H1 (cell line): ENCODE data around the gene HTRA2. TPM values are rescaled to one million over a fixed set of nuclear protein-coding genes. Genes with fewer than 3 reads are reported as not detected.

Experiments used
- CREB1 ChIP-seq: IDR thresholded peaks from 2 replicates; pipeline ENCODE4 v1.6.1; 2012; ENCODE audit warnings: inconsistent platforms
- E2F6 ChIP-seq: IDR thresholded peaks from 2 replicates; pipeline ENCODE4 v1.6.1; 2012; ENCODE audit warnings: inconsistent platforms
- EP300 ChIP-seq, 2 experiments: IDR thresholded peaks; 1 replicate in 1 of 2; 2 replicates in 1 of 2; pipeline ENCODE4 v1.6.1; 2011 to 2012; ENCODE audit warnings: low read depth in 2 of 2, low read length in 2 of 2, mild to moderate bottlenecking in 2 of 2, borderline replicate concordance in 1 of 2, inconsistent platforms in 1 of 2, moderate library complexity in 1 of 2
- EZH2 ChIP-seq: fragments of 200-600 bp; sonication (generic); IDR thresholded peaks from 2 replicates; pipeline ENCODE4 v1.7.1; 2012; ENCODE audit warnings: low read depth, mild to moderate bottlenecking, moderate library complexity, low read length, inconsistent platforms; ENCODE audit not compliant: severe bottlenecking
- GABPA ChIP-seq: IDR thresholded peaks from 2 replicates; pipeline ENCODE4 v1.6.1; 2011; ENCODE audit warnings: mild to moderate bottlenecking, low read length, moderate library complexity, borderline replicate concordance; ENCODE audit not compliant: insufficient read depth
- JUN ChIP-seq: IDR thresholded peaks from 2 replicates; pipeline ENCODE4 v1.6.1; 2011; ENCODE audit warnings: low read depth, mild to moderate bottlenecking, improper control_type of control experiment, low read length
- JUND ChIP-seq: IDR thresholded peaks from 2 replicates; pipeline ENCODE4 v1.6.1; 2011; ENCODE audit warnings: mild to moderate bottlenecking, improper control_type of control experiment, low read length
- KDM1A ChIP-seq: fragments of 200-600, 300-600 bp; sonication (generic); IDR thresholded peaks from 2 replicates; pipeline ENCODE4 v1.7.1; 2016; ENCODE audit warnings: mild to moderate bottlenecking, low read length, borderline replicate concordance
- KDM4A ChIP-seq: IDR thresholded peaks from one replicate; pipeline ENCODE4 v1.7.1; 2012; ENCODE audit warnings: low read depth, mild to moderate bottlenecking, moderate library complexity, low read length, inconsistent platforms; ENCODE audit not compliant: severe bottlenecking
- KDM5A ChIP-seq: fragments of 200-600 bp; IDR thresholded peaks from 2 replicates; pipeline ENCODE4 v1.7.1; 2012; ENCODE audit warnings: mild to moderate bottlenecking, low read length, inconsistent platforms, mixed read lengths
- NRF1 ChIP-seq: IDR thresholded peaks from 2 replicates; pipeline ENCODE4 v1.6.1; 2011; ENCODE audit warnings: mild to moderate bottlenecking, low read depth, low read length, improper control_type of control experiment
- PHF8 ChIP-seq: fragments of 200-600 bp; sonication (generic); conservative IDR thresholded peaks from 2 replicates; pipeline ENCODE4 v1.7.1; 2012; ENCODE audit warnings: low read depth, mild to moderate bottlenecking, inconsistent platforms, low read length, moderate library complexity
- RAD21 ChIP-seq, 2 experiments: IDR thresholded peaks in 1 of 2; conservative IDR thresholded peaks in 1 of 2; 2 replicates each; pipeline ENCODE4 v1.6.1; 2011; ENCODE audit warnings: low read depth in 2 of 2, low read length in 2 of 2, improper control_type of control experiment in 1 of 2, inconsistent platforms in 1 of 2, mild to moderate bottlenecking in 1 of 2, moderate library complexity in 1 of 2
- RBBP5 ChIP-seq: IDR thresholded peaks from 2 replicates; pipeline ENCODE4 v1.7.1; 2012; ENCODE audit warnings: low read depth, mild to moderate bottlenecking, inconsistent platforms, low read length, moderate library complexity, borderline replicate concordance
- RFX5 ChIP-seq: IDR thresholded peaks from 2 replicates; pipeline ENCODE4 v1.6.1; 2011; ENCODE audit warnings: low read depth, low read length, improper control_type of control experiment, borderline replicate concordance
- RNF2 ChIP-seq: fragments of 200-900, 300-1000 bp; sonication (generic); IDR thresholded peaks from 2 replicates; pipeline ENCODE4 v1.7.1; 2016; ENCODE audit warnings: borderline replicate concordance, low read depth, mild to moderate bottlenecking, antibody characterized with exemption, low read length; ENCODE audit not compliant: poor library complexity, severe bottlenecking; ENCODE audit errors: missing control alignments
- SAP30 ChIP-seq: fragments of 300-600 bp; sonication (generic); IDR thresholded peaks from 2 replicates; pipeline ENCODE4 v1.7.1; 2012; ENCODE audit warnings: low read length, moderate library complexity, mild to moderate bottlenecking, inconsistent platforms; ENCODE audit not compliant: insufficient read depth, insufficient replicate concordance
- SP4 ChIP-seq: IDR thresholded peaks from 2 replicates; pipeline ENCODE4 v1.6.1; 2012; ENCODE audit warnings: low read length, inconsistent platforms
- SRF ChIP-seq: IDR thresholded peaks from 2 replicates; pipeline ENCODE4 v1.6.1; 2011; ENCODE audit warnings: mild to moderate bottlenecking, low read depth, low read length, moderate library complexity
- TBP ChIP-seq: IDR thresholded peaks from 2 replicates; pipeline ENCODE4 v1.6.1; 2011; ENCODE audit warnings: low read depth, low read length, improper control_type of control experiment
- polyA plus RNA-seq, 7 experiments: library from polyadenylated mRNA; depleted of rRNA in 3 of 7; stranded (reverse) in 5 of 7; unstranded in 2 of 7; fragments of >200 nt in 5 of 7; fragments of 200-250 nt in 2 of 7; gene quantifications; 1 replicate in 5 of 7; 2 replicates in 1 of 7; 4 replicates in 1 of 7; pipeline versions ENCODE4 v1.2.1 to v1.2.3, GENCODE V29; 2011 to 2013; ENCODE audit warnings: missing spikeins in 2 of 7, mixed read lengths in 2 of 7
- total RNA-seq: library from RNA; stranded (reverse); fragmentation: NEBNext Ultra II Directional; extraction: Animal tissue kit (Norgen Biotek cat#: 25700); gene quantifications from 2 replicates; pipeline ENCODE4 v1.2.1, GENCODE V29; 2021
- TF ChIP-seq, protein P1 (sequence below): IDR thresholded peaks from 2 replicates; pipeline ENCODE4 v1.6.1; 2011; ENCODE audit warnings: low read length, improper control_type of control experiment

HTRA2 gene
- total and polyA plus RNA-seq, 2 of the 8 experiments (the other 6 are each of a cell fraction or from before 2014, with no cell fraction given), result 21.6 to 37.6 TPM

DNA sequence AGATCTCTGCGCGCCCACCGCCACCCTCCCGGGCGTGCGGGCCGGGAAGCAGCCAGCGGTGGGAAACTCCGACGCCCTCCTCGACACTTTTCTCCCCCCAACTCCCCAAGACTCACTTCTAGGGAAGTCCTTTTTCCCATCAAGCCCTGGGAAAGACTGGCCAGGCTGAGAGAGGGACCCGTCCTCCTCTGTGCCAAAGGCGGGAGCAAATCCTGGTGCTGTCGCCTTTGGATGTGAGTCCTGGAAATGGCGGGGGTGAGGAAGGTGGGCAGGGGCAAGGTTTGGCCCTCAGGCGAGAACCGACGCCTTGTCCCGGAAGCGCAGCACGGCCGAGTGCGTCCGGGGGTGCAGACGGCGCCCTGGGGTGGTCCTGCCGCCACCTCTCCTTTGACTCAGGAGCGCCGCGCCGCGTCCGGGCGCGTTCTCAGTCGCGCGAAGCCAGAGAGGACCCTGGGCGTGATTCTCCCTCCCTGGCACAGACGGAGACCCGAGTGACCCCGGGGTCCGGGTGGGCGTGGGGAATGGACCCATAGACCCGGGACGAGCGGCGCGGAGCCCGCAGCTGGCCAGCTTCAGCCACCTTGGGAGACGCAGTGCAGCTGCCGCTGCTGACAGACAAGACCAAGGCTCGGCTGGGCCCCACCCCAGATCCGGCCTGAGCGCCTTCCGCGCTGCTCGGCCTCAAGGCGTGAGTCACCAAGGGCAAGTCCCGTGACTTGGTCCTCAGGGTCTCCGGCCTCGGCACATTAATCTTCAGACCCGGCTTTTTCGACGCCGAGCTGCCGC, 26.8 kb upstream of the HTRA2 start (continued):
- peak; percentile 38; the same call in 1 of the 2 replicates for TF ChIP-seq TBP
- TF ChIP-seq SP4, result no peak
- peak; percentile 86 for TF ChIP-seq EZH2
- no peak for TF ChIP-seq KDM1A
- TF ChIP-seq E2F6, result peak; percentile 56
- no peak for TF ChIP-seq KDM4A
- no peak for TF ChIP-seq CREB1
- no peak for TF ChIP-seq SRF
- no peak for TF ChIP-seq NRF1
- TF ChIP-seq GABPA, result no peak
- TF ChIP-seq JUN, result no peak
- no peak for TF ChIP-seq EP300 (IDR thresholded peaks at IDR 0.05; ENCODE audit: borderline replicate concordance in 1 of 2, low read depth in 2 of 2, low read length in 2 of 2)
- no peak for TF ChIP-seq SAP30
- TF ChIP-seq KDM5A, result no peak
- no peak for TF ChIP-seq RFX5
- TF ChIP-seq RAD21 (IDR thresholded peaks at IDR 0.05 in 1 of 2, conservative IDR thresholded peaks at IDR 0.05 in 1 of 2; ENCODE audit: low read depth in 2 of 2, low read length in 2 of 2), result no peak
- TF ChIP-seq RBBP5, result no peak
- TF ChIP-seq RNF2, result peak; percentile 59
- TF ChIP-seq JUND, result peak; percentile 63; the same call in 1 of the 2 replicates
- TF ChIP-seq, protein P1, sequence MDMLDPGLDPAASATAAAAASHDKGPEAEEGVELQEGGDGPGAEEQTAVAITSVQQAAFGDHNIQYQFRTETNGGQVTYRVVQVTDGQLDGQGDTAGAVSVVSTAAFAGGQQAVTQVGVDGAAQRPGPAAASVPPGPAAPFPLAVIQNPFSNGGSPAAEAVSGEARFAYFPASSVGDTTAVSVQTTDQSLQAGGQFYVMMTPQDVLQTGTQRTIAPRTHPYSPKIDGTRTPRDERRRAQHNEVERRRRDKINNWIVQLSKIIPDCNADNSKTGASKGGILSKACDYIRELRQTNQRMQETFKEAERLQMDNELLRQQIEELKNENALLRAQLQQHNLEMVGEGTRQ, result no peak
- TF ChIP-seq PHF8, result no peak
